ENCODE data around the gene EYS.

Gene EYS

DNA sequence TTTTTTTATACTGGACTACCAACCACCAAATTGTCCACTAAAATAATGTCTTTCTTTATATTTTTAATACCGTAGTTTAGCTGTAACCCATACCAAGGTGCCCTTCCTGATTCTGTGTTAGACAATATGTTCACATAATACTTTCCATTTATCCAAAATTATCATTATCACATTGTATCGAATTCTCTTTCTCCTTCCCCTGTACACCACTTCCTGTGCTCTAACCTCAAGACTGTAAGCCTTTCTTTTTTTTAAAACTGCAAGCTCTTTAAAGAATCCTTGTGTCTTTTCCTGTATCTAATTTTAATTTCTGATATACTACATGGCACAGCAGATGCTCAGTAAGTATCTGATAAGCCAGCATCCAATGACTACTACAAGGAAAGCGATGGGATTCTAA, 917.5 kb downstream of the EYS start:
- no peak for DNase-seq (ENCODE audit: low read depth)
- H3K4me3 ChIP-seq (ENCODE audit: low read depth, low read length), result no peak overlapping the region
- TF ChIP-seq, protein P1, sequence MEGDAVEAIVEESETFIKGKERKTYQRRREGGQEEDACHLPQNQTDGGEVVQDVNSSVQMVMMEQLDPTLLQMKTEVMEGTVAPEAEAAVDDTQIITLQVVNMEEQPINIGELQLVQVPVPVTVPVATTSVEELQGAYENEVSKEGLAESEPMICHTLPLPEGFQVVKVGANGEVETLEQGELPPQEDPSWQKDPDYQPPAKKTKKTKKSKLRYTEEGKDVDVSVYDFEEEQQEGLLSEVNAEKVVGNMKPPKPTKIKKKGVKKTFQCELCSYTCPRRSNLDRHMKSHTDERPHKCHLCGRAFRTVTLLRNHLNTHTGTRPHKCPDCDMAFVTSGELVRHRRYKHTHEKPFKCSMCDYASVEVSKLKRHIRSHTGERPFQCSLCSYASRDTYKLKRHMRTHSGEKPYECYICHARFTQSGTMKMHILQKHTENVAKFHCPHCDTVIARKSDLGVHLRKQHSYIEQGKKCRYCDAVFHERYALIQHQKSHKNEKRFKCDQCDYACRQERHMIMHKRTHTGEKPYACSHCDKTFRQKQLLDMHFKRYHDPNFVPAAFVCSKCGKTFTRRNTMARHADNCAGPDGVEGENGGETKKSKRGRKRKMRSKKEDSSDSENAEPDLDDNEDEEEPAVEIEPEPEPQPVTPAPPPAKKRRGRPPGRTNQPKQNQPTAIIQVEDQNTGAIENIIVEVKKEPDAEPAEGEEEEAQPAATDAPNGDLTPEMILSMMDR (IDR thresholded peaks at IDR 0.05; ENCODE audit: low read depth, low read length), result no peak
- no peak for TF ChIP-seq MYC (IDR thresholded peaks at IDR 0.05; ENCODE audit: low read depth, low read length)
- no peak for TF ChIP-seq MAX (IDR thresholded peaks at IDR 0.05; ENCODE audit: low read depth, low read length)
- TF ChIP-seq POLR2A (IDR thresholded peaks at IDR 0.05; ENCODE audit: extremely low read depth, insufficient read length), result no peak

GRCh38 chr6:64786736-64787135, 920.3 kb downstream of the EYS start:
- DNase-seq (ENCODE audit: low read depth), result no peak
- no peak overlapping the region for H3K4me3 ChIP-seq (ENCODE audit: low read depth, low read length)
- no peak for TF ChIP-seq MAX (IDR thresholded peaks at IDR 0.05; ENCODE audit: low read depth, low read length)
- TF ChIP-seq, protein P1 (IDR thresholded peaks at IDR 0.05; ENCODE audit: low read depth, low read length), result no peak
- no peak for TF ChIP-seq MYC (IDR thresholded peaks at IDR 0.05; ENCODE audit: low read depth, low read length)
- no peak for TF ChIP-seq POLR2A (IDR thresholded peaks at IDR 0.05; ENCODE audit: extremely low read depth, insufficient read length)

GRCh38 chr6:64782877-64783276, 924.1 kb downstream of the EYS start:
- DNase-seq (ENCODE audit: low read depth), result no peak
- no peak for TF ChIP-seq MYC (IDR thresholded peaks at IDR 0.05; ENCODE audit: low read depth, low read length)
- no peak for TF ChIP-seq POLR2A (IDR thresholded peaks at IDR 0.05; ENCODE audit: extremely low read depth, insufficient read length)
- TF ChIP-seq, protein P1 (IDR thresholded peaks at IDR 0.05; ENCODE audit: low read depth, low read length), result no peak
- no peak for TF ChIP-seq MAX (IDR thresholded peaks at IDR 0.05; ENCODE audit: low read depth, low read length)
- H3K4me3 ChIP-seq (ENCODE audit: low read depth, low read length), result no peak overlapping the region

DNA sequence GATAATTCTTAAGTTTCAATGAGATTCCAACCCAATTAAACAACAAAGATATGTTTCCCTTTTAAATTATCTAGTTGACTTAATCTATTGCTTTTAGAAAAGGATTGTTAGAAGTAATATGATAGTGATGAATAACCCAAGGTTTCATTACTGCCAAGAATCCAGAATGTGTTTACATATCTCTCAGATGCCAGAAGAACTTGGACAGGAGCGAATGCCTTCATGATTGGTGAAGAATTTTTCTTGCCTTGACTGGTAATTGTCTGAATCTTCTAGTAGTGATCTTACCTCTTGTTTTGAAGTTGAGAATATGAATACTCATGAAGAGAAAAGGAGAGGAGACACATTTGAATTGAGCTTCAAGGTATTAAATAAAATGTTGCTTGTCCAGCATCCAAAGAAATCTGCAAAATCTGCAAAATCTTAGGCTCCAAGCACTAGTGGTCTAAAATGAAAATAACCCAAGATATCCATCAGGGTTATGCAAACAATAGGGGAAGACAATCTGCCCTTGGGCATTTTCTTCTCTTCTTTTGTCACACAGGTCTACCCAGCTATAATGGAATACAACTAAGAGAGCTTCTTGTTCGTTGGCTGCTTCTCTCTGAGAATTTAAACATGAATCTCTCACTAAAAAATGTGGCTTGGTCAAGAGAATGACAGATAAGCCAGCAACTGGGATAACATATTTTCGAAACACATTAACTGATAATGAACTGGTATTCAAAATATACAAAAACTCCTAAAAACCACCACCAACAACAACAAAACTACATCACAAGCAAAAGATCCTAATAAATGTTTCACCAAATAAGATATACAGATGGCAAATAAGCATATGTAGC, 928.9 kb downstream of the EYS start:
- no peak for TF ChIP-seq MYC (IDR thresholded peaks at IDR 0.05; ENCODE audit: low read depth, low read length)
- TF ChIP-seq POLR2A (IDR thresholded peaks at IDR 0.05; ENCODE audit: extremely low read depth, insufficient read length), result no peak
- TF ChIP-seq, protein P1 (IDR thresholded peaks at IDR 0.05; ENCODE audit: low read depth, low read length), result no peak
- no peak for TF ChIP-seq MAX (IDR thresholded peaks at IDR 0.05; ENCODE audit: low read depth, low read length)
- no peak overlapping the region for H3K4me3 ChIP-seq (ENCODE audit: low read depth, low read length)
- no peak for DNase-seq (ENCODE audit: low read depth)

DNA sequence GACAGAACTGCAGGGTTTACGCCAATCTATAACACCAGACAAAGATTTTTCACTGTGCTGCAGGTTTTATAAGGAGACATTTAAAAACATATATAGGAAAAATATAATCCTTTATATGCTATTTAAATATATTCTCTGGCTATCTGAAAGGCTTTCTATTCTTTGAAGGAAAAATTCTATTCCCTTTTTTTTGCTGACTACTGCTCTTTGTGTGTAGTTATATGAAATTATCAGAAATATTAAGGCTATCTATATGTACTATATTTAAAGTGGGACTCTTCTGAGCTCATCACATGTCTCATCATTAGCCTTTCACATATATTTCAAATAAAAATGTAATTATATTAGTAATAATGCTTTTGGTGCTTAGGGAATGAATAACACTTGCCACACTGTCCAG, 930.7 kb downstream of the EYS start:
- H3K4me3 ChIP-seq (ENCODE audit: low read depth, low read length), result no peak overlapping the region
- no peak for DNase-seq (ENCODE audit: low read depth)
- TF ChIP-seq MYC (IDR thresholded peaks at IDR 0.05; ENCODE audit: low read depth, low read length) (no peak), POLR2A (IDR thresholded peaks at IDR 0.05; ENCODE audit: extremely low read depth, insufficient read length) (no peak), MAX (IDR thresholded peaks at IDR 0.05; ENCODE audit: low read depth, low read length) (no peak)
- TF ChIP-seq, protein P1 (IDR thresholded peaks at IDR 0.05; ENCODE audit: low read depth, low read length), result no peak
